GM19099 (cell line): ENCODE data around the gene EZH1.

Source experiments
- POLR2A ChIP-seq: IDR thresholded peaks from 3 replicates; pipeline ENCODE4 v1.6.1; 2011; ENCODE audit warnings: low read depth; ENCODE audit not compliant: insufficient read length; ENCODE audit errors: extremely low read depth

Gene EZH1

GRCh38 chr17:42702446-42702845, 42.4 kb downstream of the EZH1 start:
- no peak for TF ChIP-seq POLR2A

- no peak for TF ChIP-seq POLR2A
Measured at GRCh38 chr17:42700586-42701289, 44.1 kb downstream of the EZH1 start.

GRCh38 chr17:42699415-42699740, 45.5 kb downstream of the EZH1 start:
- no peak for TF ChIP-seq POLR2A

- no peak for TF ChIP-seq POLR2A
Measured at GRCh38 chr17:42698736-42699414, 46.0 kb downstream of the EZH1 start.

GRCh38 chr17:42697108-42697811, 47.6 kb downstream of the EZH1 start:
- TF ChIP-seq POLR2A, result no peak

- no peak for TF ChIP-seq POLR2A
Measured at GRCh38 chr17:42695500-42695899, 49.3 kb downstream of the EZH1 start.

GRCh38 chr17:42694524-42694923, 50.3 kb downstream of the EZH1 start:
- TF ChIP-seq POLR2A, result no peak

GRCh38 chr17:42692489-42692888, 52.4 kb downstream of the EZH1 start:
- TF ChIP-seq POLR2A, result no peak

- no peak for TF ChIP-seq POLR2A
Measured at GRCh38 chr17:42691021-42691545, 53.8 kb downstream of the EZH1 start.

- TF ChIP-seq POLR2A, result no peak
Measured at GRCh38 chr17:42690596-42690995, 54.2 kb downstream of the EZH1 start.

- no peak for TF ChIP-seq POLR2A
Measured at GRCh38 chr17:42687707-42688320, 57.0 kb downstream of the EZH1 start.

- TF ChIP-seq POLR2A, result no peak
Measured at GRCh38 chr17:42686520-42687128, 58.2 kb downstream of the EZH1 start.

GRCh38 chr17:42685831-42686230, 59.0 kb downstream of the EZH1 start:
- TF ChIP-seq POLR2A, result no peak

GRCh38 chr17:42684929-42685556, 59.8 kb downstream of the EZH1 start:
- TF ChIP-seq POLR2A, result no peak

GRCh38 chr17:42683407-42684034, 61.3 kb downstream of the EZH1 start:
- TF ChIP-seq POLR2A, result peak; percentile 59
